HG02610 (cell line): ENCODE data around the gene C17orf58.
"Not testable (repeated sequence)": the region's sequence is repeated elsewhere in the genome, so short reads cannot be mapped to it uniquely, and the experiment has no call there.

Source experiments
- ATAC-seq: cut with Tn5 transposase; IDR thresholded peaks from one replicate; pipeline ENCODE4 v1.9.1; 2021; ENCODE audit warnings: mild to moderate bottlenecking, moderate library complexity; ENCODE audit not compliant: unreplicated experiment

C17orf58 gene

GRCh38 chr17:68006797-68007196, 10.5 kb upstream of the C17orf58 start:
- no peak for ATAC-seq

GRCh38 chr17:68004201-68004600, 7.9 kb upstream of the C17orf58 start:
- ATAC-seq: no peak

GRCh38 chr17:67999291-67999911, 3.1 kb upstream of the C17orf58 start:
- ATAC-seq: no peak

DNA sequence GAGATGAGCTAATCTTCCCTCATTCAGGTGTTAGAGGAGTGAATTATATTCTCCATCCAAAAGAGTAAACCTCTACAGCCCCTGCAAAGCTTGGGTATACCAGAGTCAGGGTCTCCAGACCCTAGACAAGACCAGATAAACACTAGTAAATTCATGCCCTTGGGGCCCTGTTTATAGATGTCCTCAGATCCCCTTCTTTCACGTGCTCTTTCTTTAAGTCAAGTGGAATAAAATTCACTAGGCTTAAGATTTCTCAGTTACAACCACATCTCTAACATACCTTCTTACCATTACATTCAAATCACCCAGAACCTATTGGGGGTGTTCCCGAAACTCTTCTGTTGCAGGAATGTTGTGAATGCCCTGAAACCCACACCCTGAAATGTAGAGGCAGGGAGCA, 2.2 kb upstream of the C17orf58 start:
- no peak for ATAC-seq

- no peak for ATAC-seq
Observed at GRCh38 chr17:67995570-67996263, 552 bp downstream of the C17orf58 start.

DNA sequence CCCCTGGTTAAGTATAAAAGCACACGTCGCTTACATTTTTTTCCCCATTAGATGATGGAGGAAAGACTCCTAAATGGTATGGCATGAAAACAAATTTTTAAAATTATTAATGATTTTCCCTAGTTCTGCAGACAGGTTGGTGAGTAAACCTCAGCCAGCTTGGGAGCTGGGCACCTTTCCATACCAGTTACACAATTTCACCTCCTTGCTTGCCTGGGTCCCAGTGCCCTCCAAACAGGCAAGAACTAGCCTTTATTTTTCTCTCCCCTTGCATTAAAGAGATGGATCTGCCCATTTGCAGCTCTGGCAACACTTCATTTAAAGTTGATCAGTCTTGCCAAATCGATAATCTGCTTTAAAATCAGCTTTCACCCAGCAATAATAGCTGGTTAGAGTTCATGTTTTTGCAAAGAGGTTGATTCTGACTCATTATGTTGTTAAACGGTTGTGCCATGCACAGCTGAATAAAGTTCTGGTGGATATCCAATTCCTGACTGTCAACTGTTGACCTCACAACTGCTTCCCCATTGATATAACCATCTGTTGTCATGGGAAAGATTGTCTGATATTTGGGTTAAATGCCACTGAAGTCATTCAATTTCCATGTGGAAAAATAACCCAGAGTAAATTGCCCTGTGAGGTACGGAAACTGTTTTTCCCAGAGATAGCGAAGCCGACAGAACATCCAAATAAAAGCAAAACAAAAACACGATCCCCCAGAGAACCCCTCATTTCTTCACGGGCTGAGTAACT, 1.3 kb downstream of the C17orf58 start:
- ATAC-seq: no peak

GRCh38 chr17:67993998-67994361, 2.3 kb downstream of the C17orf58 start:
- ATAC-seq: no peak

DNA sequence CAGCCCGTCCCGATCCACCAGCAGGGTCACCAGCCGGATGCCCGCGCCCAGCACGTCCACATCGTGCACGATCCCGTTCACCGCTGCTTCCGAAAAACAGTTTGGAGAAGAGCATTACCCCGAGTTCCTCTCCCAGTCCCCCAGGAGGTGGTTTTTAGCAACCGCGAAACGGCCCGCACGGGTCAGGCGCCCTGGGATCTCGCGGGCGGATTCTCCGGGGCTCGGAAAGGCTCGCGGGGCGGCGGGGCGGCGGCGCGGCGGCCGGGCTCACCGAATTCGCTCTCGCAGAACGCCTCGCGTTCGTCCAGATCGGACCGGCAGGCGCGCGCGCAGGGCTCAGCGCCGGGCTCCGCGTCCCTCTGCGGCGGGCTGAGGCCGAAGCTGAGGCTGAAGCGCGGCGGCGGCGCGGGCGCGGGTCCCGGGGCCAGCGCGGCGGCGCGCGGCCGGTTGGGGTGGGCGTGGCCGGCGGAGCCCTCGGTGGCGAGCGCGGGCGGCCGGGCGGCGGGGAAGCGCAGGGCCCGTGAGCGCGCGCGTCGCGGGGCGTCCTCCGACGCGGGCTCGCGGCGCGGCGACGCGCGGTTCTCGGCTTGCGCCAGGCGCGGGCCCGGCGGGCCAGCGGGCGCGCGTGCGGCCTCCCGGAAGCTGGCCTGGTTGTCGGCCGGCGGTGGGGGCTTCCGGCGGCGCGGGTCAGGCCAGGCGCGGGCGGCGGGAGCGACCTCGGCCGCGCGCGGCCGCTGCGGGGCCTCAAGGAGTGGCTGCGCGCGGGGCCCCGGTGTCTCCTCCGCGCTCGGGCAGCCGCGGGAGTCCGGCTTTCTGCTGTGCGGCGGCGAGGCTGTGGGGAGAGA, 2.9 kb downstream of the C17orf58 start:
- ATAC-seq: peak; percentile 67

DNA sequence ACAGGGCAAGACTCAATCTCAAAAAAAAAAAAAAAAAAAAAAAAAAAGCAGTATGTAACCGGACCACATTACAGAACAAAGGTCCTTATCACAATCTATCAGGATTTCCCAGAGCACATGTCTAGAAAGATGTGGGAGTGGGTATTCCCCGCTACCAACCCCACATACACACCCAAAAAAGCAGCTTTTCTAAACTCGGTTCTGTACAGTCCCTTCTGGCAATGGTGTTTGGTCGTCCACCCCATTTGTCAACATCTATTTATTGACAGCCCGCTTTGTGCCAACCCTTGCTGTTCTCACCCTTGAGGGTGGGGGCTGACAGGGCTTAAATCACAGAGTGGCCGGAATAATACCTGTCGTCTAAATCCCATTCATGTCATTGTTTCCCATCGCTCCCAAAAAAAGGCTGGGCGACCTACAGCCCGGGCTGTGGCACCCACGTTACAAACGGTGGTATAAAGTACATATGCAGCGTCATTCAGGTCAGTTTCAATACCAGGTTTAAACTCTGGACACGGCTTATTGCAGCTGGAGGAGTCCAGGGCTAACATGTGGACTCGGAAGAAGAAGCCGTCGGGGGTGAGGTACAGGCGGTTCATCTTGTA, 3.6 kb downstream of the C17orf58 start:
- ATAC-seq: no peak

GRCh38 chr17:67990909-67991308, 5.4 kb downstream of the C17orf58 start:
- ATAC-seq: no peak

DNA sequence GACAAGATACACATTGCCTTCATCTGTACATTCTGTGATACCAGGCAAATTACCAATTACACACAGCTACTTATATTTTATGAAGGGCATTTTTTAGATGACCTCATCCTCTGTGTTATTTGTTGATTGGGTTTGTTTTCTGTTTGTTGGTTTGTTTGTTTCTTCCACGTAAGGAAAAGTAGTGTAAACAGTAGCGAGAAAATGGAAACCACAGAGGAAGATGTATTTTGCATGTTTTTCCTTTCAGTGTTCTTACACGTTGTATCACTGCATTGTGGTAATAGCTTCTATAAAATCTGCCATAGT, 12.9 kb downstream of the C17orf58 start:
- ATAC-seq: no peak

DNA sequence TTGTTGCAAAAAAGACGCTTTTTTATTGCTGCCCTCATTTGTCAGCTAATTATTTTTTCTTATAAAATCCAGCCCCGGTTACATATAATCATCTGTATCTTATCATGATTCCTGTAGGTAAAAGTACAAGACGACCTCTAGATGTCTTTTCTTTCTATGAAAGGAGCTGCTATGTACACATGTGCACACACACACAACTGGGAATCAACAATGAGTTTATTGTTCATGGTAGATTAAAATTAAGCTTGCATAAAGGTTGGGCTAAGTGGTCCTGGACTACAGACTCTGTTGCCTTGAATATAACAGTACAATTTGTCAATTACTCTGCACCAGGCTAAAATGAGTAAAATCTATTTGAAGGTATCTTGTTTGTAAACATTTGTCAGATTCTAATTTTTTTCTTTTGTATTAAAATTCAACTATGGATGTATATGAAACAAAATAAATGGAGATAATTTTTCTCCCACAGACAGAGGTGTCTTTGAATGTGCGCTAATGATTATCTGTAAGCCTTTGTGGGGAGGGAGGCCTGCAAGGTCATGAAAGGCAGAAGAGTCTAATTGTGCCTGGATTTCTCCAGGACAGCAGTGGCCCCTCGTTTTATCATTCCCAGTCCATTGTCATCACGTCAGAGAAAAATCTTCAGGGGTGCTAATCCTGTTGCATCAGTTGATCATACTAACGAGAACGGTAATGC, 13.4 kb downstream of the C17orf58 start:
- ATAC-seq: no peak

DNA sequence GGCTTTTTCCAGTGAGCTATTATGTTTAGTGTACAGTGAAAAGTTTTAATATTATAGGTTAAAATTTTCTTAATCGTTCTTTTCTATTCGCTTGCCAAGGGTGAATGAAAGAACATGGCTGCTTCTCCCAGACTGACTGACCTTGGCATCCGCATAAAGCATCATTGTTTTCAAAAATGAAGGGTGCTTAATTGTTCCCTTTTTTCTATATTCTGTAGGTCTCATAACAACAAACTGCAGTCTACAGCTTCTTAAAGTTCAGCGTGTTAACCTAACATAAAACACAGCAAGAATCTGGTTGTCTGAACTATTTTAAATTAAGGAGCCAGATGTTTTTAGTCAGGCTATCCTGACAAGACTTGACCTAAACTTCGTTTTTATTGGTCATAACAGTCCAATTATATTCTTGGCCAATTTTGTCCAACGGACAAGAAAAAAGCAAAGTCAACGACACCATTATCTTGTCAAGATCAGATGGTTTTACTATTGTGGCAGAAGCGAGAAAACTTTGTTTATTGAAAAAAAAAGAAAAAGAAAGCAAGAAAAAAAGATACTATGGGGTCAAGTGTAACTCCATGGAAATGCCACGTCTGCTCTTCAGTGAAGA, 14.1 kb downstream of the C17orf58 start:
- no peak for ATAC-seq

DNA sequence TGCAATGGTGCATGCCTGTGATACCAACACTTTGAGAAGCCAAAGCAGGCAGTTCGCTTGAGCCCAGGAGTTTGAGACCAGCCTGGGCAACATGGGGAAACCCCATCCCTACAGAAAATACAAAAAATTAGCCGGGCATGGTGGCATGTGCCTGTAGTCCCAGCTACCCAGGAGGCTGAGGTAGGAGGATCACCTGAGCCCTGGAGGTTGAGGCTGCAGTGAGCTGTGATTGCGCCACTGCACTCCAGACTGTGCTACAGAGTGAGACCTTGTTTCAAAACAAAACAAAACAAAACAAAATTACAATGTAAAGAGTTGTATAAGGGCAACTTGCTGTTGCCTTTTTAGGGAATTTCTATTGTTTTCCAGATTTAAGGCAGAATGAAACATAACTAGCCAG, 15.4 kb downstream of the C17orf58 start:
- not testable (repeated sequence) for ATAC-seq

DNA sequence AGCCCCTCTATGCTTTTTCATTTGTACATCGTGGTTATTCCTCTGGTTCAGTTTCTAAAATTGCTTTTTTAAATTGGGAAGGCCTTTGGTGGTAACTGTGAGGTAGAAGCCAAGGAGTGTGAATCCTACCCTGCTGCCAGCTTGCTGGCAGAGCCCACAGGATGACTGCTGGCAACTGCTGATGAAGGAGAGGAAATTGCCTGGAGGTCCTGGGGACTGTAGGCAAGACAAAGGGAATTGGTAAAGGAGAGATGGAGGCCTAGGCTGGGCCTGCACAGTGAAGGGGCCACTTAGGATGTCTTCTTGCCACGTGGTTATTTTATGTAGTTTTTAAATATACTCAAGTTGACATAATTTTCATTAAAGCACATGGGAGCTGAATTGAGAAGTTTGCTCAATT, 15.8 kb downstream of the C17orf58 start:
- no peak for ATAC-seq

DNA sequence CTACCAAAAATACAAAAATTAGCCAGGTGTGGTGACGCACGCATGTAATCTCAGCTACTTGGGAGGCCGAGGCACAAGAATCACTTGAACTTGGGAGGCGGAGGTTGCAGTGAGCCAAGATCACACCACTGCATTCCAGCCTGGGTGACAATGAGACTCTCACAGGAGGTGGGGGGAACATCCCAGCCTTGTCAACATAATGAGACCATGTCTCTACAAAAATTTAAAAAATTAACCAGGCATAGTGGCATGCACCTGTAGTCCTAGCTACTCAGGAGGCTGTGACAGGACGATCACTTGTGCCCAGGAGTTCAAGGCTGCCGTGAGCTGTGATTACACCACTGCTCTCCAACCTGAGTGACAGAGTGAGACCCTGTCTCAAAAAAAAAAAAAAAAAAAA, 20.0 kb downstream of the C17orf58 start:
- ATAC-seq: not testable (repeated sequence)

- ATAC-seq: no peak
Observed at GRCh38 chr17:67974598-67975066, 21.6 kb downstream of the C17orf58 start.

DNA sequence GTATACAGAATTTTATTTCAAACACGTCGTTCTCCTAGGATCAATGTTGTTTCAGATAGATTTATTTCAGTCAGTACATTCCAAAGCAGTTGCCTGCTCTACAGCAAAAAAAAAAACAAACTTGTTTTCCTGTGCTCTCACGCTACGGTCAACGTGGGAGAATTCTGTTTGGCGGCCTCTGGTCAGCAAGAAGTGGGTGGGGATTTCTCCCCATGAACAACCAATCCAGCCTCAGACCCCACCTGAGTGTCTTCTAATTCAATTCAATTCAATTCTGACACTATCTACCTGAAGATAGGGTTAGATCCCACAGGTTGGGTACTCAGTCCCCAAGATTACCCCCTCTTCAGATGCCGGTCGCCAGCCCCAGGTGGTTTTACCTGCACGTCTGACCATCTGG, 22.1 kb downstream of the C17orf58 start:
- no peak for ATAC-seq

DNA sequence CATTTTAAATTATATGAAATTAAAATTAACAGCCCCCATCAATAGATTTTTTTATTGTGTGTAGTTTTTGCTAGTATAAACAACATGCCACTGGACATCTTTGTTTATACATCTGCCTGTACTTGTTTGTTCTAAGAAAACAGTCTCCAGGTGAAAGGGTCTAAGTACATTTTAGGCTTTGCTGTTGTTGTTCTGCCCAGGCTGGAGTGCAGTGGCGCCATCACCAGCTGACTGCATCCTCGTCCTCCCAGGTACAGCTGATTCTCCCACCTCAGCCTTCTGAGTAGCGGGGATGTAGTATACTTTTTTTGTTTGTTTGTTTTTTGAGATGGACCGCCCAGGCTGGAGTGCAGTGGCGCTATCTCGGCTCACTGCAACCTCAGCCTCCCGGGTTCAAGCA, 25.5 kb downstream of the C17orf58 start:
- ATAC-seq: no peak

GRCh38 chr17:67963145-67963572, 33.1 kb downstream of the C17orf58 start:
- peak; percentile 74 for ATAC-seq
